H9 (cell line): ENCODE measurements around the gene MEGF8. TPM values are rescaled to one million over a fixed set of nuclear protein-coding genes. Genes with fewer than 3 reads are reported as not detected.

ENCODE experiments used
- DNase-seq: peaks from one replicate; pipeline ENCODE4 v3.0.0-alpha.2; 2017
- H2AFZ ChIP-seq: one replicate; pipeline ENCODE4 v1.6.1; 2013; ENCODE audit warnings: mild to moderate bottlenecking, low read length, control low read depth, moderate library complexity
- H2AK5ac ChIP-seq: 2 replicates; pipeline ENCODE4 v1.6.1; 2013; ENCODE audit warnings: low read length, control low read depth, mixed read lengths; ENCODE audit not compliant: insufficient read length
- H2BK120ac ChIP-seq: one replicate; pipeline ENCODE4 v1.6.1; 2013; ENCODE audit warnings: low read depth, mild to moderate bottlenecking, low read length, control low read depth, inconsistent platforms; ENCODE audit not compliant: poor library complexity, severe bottlenecking
- H2BK12ac ChIP-seq: 2 replicates; pipeline ENCODE4 v1.6.1; 2013; ENCODE audit warnings: low read length, control low read depth, mixed read lengths, low read depth; ENCODE audit not compliant: insufficient read length
- H2BK15ac ChIP-seq: 2 replicates; pipeline ENCODE4 v1.6.1; 2013; ENCODE audit warnings: low read depth, low read length, control low read depth
- H2BK20ac ChIP-seq: one replicate; pipeline ENCODE4 v1.6.1; 2013; ENCODE audit warnings: low read depth, mild to moderate bottlenecking, low read length, control low read depth, inconsistent platforms; ENCODE audit not compliant: poor library complexity, severe bottlenecking
- H2BK5ac ChIP-seq: 2 replicates; pipeline ENCODE4 v1.6.1; 2013; ENCODE audit warnings: low read length, control low read depth, mixed read lengths; ENCODE audit not compliant: insufficient read length
- H3K14ac ChIP-seq: 2 replicates; pipeline ENCODE4 v1.6.1; 2013; ENCODE audit warnings: low read length, control low read depth; ENCODE audit not compliant: insufficient read depth
- H3K18ac ChIP-seq: 2 replicates; pipeline ENCODE4 v1.6.1; 2013; ENCODE audit warnings: low read depth, mild to moderate bottlenecking, mixed read lengths, low read length, control low read depth; ENCODE audit not compliant: insufficient read length
- H3K23ac ChIP-seq: 2 replicates; pipeline ENCODE4 v1.6.1; 2013; ENCODE audit warnings: low read length, control low read depth, mixed read lengths, low read depth; ENCODE audit not compliant: insufficient read length
- H3K23me2 ChIP-seq: 2 replicates; pipeline ENCODE4 v1.6.1; 2013; ENCODE audit warnings: low read depth, mild to moderate bottlenecking, mixed read lengths, low read length, control low read depth; ENCODE audit not compliant: insufficient read length, poor library complexity, severe bottlenecking
- H3K27ac ChIP-seq: 2 replicates; pipeline ENCODE4 v1.5.1; 2013; ENCODE audit warnings: low read length, control low read depth, mixed read lengths, low read depth; ENCODE audit not compliant: insufficient read length
- H3K27me3 ChIP-seq: 2 replicates; pipeline ENCODE4 v1.6.1; 2013; ENCODE audit warnings: low read length, control low read depth, inconsistent platforms; ENCODE audit not compliant: insufficient read depth
- H3K4ac ChIP-seq: 2 replicates; pipeline ENCODE4 v1.6.1; 2013; ENCODE audit warnings: low read depth, mild to moderate bottlenecking, control low read depth, inconsistent platforms, low read length, moderate library complexity
- H3K4me1 ChIP-seq: 2 replicates; pipeline ENCODE4 v1.6.1; 2013; ENCODE audit warnings: low read length, control low read depth, inconsistent platforms; ENCODE audit not compliant: insufficient read depth
- H3K4me2 ChIP-seq: 2 replicates; pipeline ENCODE4 v1.6.1; 2013; ENCODE audit warnings: low read length, control low read depth, mixed read lengths; ENCODE audit not compliant: insufficient read length, insufficient read depth
- H3K56ac ChIP-seq: 2 replicates; pipeline ENCODE4 v1.6.1; 2013; ENCODE audit warnings: low read depth, mild to moderate bottlenecking, mixed read lengths, low read length, control low read depth; ENCODE audit not compliant: insufficient read length
- H3K79me1 ChIP-seq: 2 replicates; pipeline ENCODE4 v1.6.1; 2013; ENCODE audit warnings: low read depth, mild to moderate bottlenecking, moderate library complexity, low read length, control low read depth, inconsistent platforms; ENCODE audit not compliant: insufficient read depth, poor library complexity, severe bottlenecking
- H3K79me2 ChIP-seq: 2 replicates; pipeline ENCODE4 v1.6.1; 2013; ENCODE audit warnings: low read length, control low read depth, inconsistent platforms; ENCODE audit not compliant: insufficient read depth
- H3K9ac ChIP-seq: 2 replicates; pipeline ENCODE4 v1.6.1; 2013; ENCODE audit warnings: low read length, control low read depth, mixed read lengths; ENCODE audit not compliant: insufficient read length; ENCODE audit errors: extremely low read depth
- H3K9me3 ChIP-seq: one replicate; pipeline ENCODE4 v1.6.1; 2013; ENCODE audit warnings: low read depth, low read length, inconsistent platforms; ENCODE audit not compliant: control insufficient read depth
- H3T11ph ChIP-seq: one replicate; pipeline ENCODE4 v1.6.1; 2013; ENCODE audit warnings: mild to moderate bottlenecking, low read length, control low read depth, inconsistent platforms
- H4K20me1 ChIP-seq: one replicate; pipeline ENCODE4 v1.6.1; 2013; ENCODE audit not compliant: control insufficient read depth, insufficient read length, insufficient read depth
- H4K5ac ChIP-seq: 2 replicates; pipeline ENCODE4 v1.6.1; 2013; ENCODE audit warnings: low read depth, mild to moderate bottlenecking, mixed read lengths, low read length, control low read depth; ENCODE audit not compliant: insufficient read length
- H4K8ac ChIP-seq: replicated peaks from 2 replicates; pipeline ENCODE4 v1.6.1; 2013; ENCODE audit warnings: low read length, control low read depth, mixed read lengths, low read depth; ENCODE audit not compliant: insufficient read length
- H4K91ac ChIP-seq: 2 replicates; pipeline ENCODE4 v1.6.1; 2013; ENCODE audit warnings: low read depth, mild to moderate bottlenecking, moderate library complexity, mixed read lengths, low read length, control low read depth; ENCODE audit not compliant: insufficient read length
- H3K27ac Mint-ChIP-seq, 3 experiments: 2 replicates in 2 of 3; 3 replicates in 1 of 3; pipeline ENCODE4 v1.8.0; 2020 to 2021; ENCODE audit warnings: mixed read lengths in 3 of 3, mild to moderate bottlenecking in 1 of 3, moderate library complexity in 1 of 3
- H3K27me3 Mint-ChIP-seq: 2 replicates; pipeline ENCODE4 v1.8.0; 2021; ENCODE audit warnings: low read depth, mild to moderate bottlenecking, moderate library complexity, mixed read lengths
- H3K36me3 Mint-ChIP-seq, 3 experiments: 2 replicates in 2 of 3; 3 replicates in 1 of 3; pipeline ENCODE4 v1.8.0; 2020 to 2021; ENCODE audit warnings: low read depth in 3 of 3, mixed read lengths in 3 of 3; ENCODE audit not compliant: insufficient read depth in 1 of 3
- H3K4me1 Mint-ChIP-seq, 2 experiments: 2 replicates each; pipeline ENCODE4 v1.8.0; 2020; ENCODE audit warnings: mixed read lengths in 2 of 2
- H3K4me3 Mint-ChIP-seq, 2 experiments: 2 replicates in 1 of 2; 3 replicates in 1 of 2; pipeline ENCODE4 v1.8.0; 2020 to 2021; ENCODE audit warnings: mild to moderate bottlenecking in 2 of 2, mixed read lengths in 2 of 2, moderate library complexity in 1 of 2
- H3K9me3 Mint-ChIP-seq, 2 experiments: 2 replicates in 1 of 2; 3 replicates in 1 of 2; pipeline ENCODE4 v1.8.0; 2020; ENCODE audit warnings: mild to moderate bottlenecking in 2 of 2, mixed read lengths in 2 of 2, moderate library complexity in 1 of 2
- CTCF ChIP-seq: fragments of 200-600 bp; sonication (generic); conservative IDR thresholded peaks from 3 replicates; pipeline ENCODE4 v1.8.0; 2021; ENCODE audit warnings: antibody characterized with exemption, mild to moderate bottlenecking
- WGBS: extraction: QIAGEN DNeasy Blood & Tissue Kit; methylation state at CpG from one replicate; pipeline ENCODE4 v1.1.7; 2013; ENCODE audit warnings: missing lambda C conversion rate, low lambda C conversion rate, mixed read lengths; ENCODE audit not compliant: insufficient read length; ENCODE audit errors: extremely low coverage; 5-methylcytosine and 5-hydroxymethylcytosine counted together
- total RNA-seq: library from RNA; stranded (reverse); gene quantifications from 2 replicates; pipeline ENCODE4 v1.2.1, GENCODE V29; 2021

Gene MEGF8
- total RNA-seq, 1 experiment from 2014 or later = 28.4 TPM

GRCh38 chr19:42396381-42397262 is 71.2 kb downstream of the MEGF8 start:
- Histone ChIP-seq H3K4me1 (peaks cover 3% of the 10 kb centered on the region; the same call in 1 of the 2 replicates), H3K79me1 (no peaks in the 10 kb centered on the region), H3K9ac (peak overlapping the region; percentile 60), H3K4ac (no peak overlapping the region), H4K8ac (no peak overlapping the region), H3K9me3 (no peaks in the 10 kb centered on the region), H3K27me3 (no peaks in the 10 kb centered on the region; the same call in 1 of the 2 replicates), H4K20me1 (peaks cover 3% of the 10 kb centered on the region), H2BK120ac (no peak overlapping the region), H3K23ac (no peak overlapping the region), H2BK15ac (no peak overlapping the region), H4K91ac (no peak overlapping the region), H3K79me2 (no peaks in the 10 kb centered on the region), H2BK12ac (no peak overlapping the region), H2AFZ (no peak overlapping the region), H3K4me2 (peak overlapping the region; percentile 85), H3K14ac (peak overlapping the region; percentile 81; the same call in 1 of the 2 replicates), H3K18ac (peak overlapping the region; percentile 58), H2BK20ac (no peak overlapping the region), H2AK5ac (no peak overlapping the region), H3K27ac (no peak overlapping the region), H4K5ac (no peak overlapping the region), H2BK5ac (no peak overlapping the region), H3T11ph (no peak overlapping the region), H3K23me2 (peaks cover 13% of the 10 kb centered on the region), H3K56ac (no peak overlapping the region)
- Mint-ChIP-seq H3K4me3 (peak overlapping the region; percentile 91 to 95), H3K36me3 (peaks cover 5 to 10% (median 10%) of the 10 kb centered on the region in 3 experiments; a peak in 6 of 7 replicates), H3K27ac (peak overlapping the region; percentile 64 to 98 (median 96)), H3K27me3 (peaks cover 45% of the 10 kb centered on the region), H3K4me1 (peaks cover 24 to 36% of the 10 kb centered on the region in 2 experiments), H3K9me3 (no peaks in the 10 kb centered on the region)
- no peak for TF ChIP-seq CTCF
- no CpG with 5 or more reads among the region's 42 CpGs for WGBS
- peak; percentile 100 for DNase-seq
